Glutamatergic neuron (in vitro differentiated cells): ENCODE results near the gene LIFR. TPM values are rescaled to one million over a fixed set of nuclear protein-coding genes. Genes with fewer than 3 reads are reported as not detected.

Source experiments
- DNase-seq: peaks from one replicate; pipeline ENCODE4 v3.0.0; 2022
- H3K27ac Mint-ChIP-seq: one replicate; pipeline ENCODE4 v1.8.0; 2020; ENCODE audit warnings: mild to moderate bottlenecking, mixed read lengths, inconsistent platforms; ENCODE audit not compliant: unreplicated experiment
- H3K27me3 Mint-ChIP-seq: one replicate; pipeline ENCODE4 v1.8.0; 2020; ENCODE audit warnings: mild to moderate bottlenecking, moderate library complexity, mixed read lengths, inconsistent platforms; ENCODE audit not compliant: unreplicated experiment
- H3K36me3 Mint-ChIP-seq: one replicate; pipeline ENCODE4 v1.8.0; 2020; ENCODE audit warnings: mild to moderate bottlenecking, mixed read lengths, inconsistent platforms; ENCODE audit not compliant: unreplicated experiment
- H3K4me1 Mint-ChIP-seq: one replicate; pipeline ENCODE4 v1.8.0; 2020; ENCODE audit warnings: mild to moderate bottlenecking, low read depth, mixed read lengths, inconsistent platforms; ENCODE audit not compliant: unreplicated experiment
- H3K4me3 Mint-ChIP-seq: one replicate; pipeline ENCODE4 v1.8.0; 2020; ENCODE audit warnings: mild to moderate bottlenecking, mixed read lengths, inconsistent platforms; ENCODE audit not compliant: unreplicated experiment
- H3K9me3 Mint-ChIP-seq: one replicate; pipeline ENCODE4 v1.8.0; 2020; ENCODE audit warnings: mild to moderate bottlenecking, moderate library complexity, mixed read lengths, inconsistent platforms; ENCODE audit not compliant: unreplicated experiment
- total RNA-seq: library from RNA; stranded (reverse); fragmentation: NEBNext Ultra II Directional; extraction: Animal tissue kit (Norgen Biotek cat#: 25700); gene quantifications from one replicate; pipeline ENCODE4 v1.2.1, GENCODE V29; 2021; ENCODE audit not compliant: unreplicated experiment
- TF ChIP-seq, protein P1 (sequence below): fragments of 200-600 bp; sonication (generic); IDR thresholded peaks from one replicate; pipeline ENCODE4 v1.5.0; 2021; ENCODE audit not compliant: partially characterized antibody, unreplicated experiment

Gene LIFR
- total RNA-seq, 1 donor from 2014 or later: 41.6 TPM

DNA sequence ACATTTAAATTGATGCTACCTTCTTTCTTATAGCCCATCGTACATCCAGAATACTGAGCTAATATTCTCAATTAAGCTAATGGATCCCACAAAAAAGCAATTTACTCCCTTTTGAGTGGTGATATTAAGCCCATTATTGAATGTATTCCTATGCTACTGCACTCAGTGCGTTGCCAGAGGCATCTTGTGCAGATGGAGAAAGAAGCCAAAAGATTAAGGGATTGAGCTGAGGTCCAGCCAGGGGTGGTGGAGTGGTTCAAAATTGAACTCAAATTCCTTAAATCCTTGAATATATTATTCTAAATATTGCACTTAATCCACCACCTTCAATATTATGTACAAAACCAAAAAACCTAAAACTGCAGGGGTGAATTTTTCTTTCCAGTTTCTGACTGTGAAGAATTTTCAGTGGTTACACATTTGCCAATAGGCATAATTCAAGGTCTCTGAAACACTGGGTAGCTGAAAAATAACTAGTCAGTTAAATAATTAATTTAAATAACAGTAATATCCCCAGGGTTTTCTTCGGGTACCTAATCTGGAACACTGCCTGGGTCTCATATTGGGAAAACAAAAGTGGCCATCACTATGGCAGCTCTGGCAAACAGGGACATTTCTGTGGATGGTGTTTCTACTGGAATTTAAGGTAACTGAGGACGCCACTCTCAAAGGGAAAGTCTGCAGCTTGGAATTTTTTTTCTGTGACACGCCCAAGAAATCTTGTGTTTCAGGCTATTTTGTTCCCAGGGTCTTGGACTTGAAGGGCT lies 6.2 kb upstream of the LIFR start:
- no peak for DNase-seq
- peaks cover under 1% of the 10 kb centered on the region for H3K9me3 Mint-ChIP-seq
- TF ChIP-seq, protein P1, sequence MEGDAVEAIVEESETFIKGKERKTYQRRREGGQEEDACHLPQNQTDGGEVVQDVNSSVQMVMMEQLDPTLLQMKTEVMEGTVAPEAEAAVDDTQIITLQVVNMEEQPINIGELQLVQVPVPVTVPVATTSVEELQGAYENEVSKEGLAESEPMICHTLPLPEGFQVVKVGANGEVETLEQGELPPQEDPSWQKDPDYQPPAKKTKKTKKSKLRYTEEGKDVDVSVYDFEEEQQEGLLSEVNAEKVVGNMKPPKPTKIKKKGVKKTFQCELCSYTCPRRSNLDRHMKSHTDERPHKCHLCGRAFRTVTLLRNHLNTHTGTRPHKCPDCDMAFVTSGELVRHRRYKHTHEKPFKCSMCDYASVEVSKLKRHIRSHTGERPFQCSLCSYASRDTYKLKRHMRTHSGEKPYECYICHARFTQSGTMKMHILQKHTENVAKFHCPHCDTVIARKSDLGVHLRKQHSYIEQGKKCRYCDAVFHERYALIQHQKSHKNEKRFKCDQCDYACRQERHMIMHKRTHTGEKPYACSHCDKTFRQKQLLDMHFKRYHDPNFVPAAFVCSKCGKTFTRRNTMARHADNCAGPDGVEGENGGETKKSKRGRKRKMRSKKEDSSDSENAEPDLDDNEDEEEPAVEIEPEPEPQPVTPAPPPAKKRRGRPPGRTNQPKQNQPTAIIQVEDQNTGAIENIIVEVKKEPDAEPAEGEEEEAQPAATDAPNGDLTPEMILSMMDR: no peak
- H3K36me3 Mint-ChIP-seq: no peaks in the 10 kb centered on the region
- no peaks in the 10 kb centered on the region for H3K27me3 Mint-ChIP-seq
- H3K27ac Mint-ChIP-seq: peak overlapping the region; percentile 25
- H3K4me1 Mint-ChIP-seq: peaks cover 17% of the 10 kb centered on the region
- H3K4me3 Mint-ChIP-seq: peak overlapping the region; percentile 56

- peaks cover 2% of the 10 kb centered on the region for H3K27me3 Mint-ChIP-seq
- H3K27ac Mint-ChIP-seq: no peak overlapping the region
- peaks cover 9% of the 10 kb centered on the region for H3K9me3 Mint-ChIP-seq
- no peak overlapping the region for H3K4me3 Mint-ChIP-seq
- TF ChIP-seq, protein P1: no peak
- peaks cover 4% of the 10 kb centered on the region for H3K36me3 Mint-ChIP-seq
- no peak for DNase-seq
- H3K4me1 Mint-ChIP-seq: peaks cover 25% of the 10 kb centered on the region
Observed at GRCh38 chr5:38559428-38559827, 3.0 kb upstream of the LIFR start.

GRCh38 chr5:38557792-38558191 lies 1.3 kb upstream of the LIFR start:
- Mint-ChIP-seq H3K9me3 (peaks cover 9% of the 10 kb centered on the region), H3K4me1 (peaks cover 27% of the 10 kb centered on the region), H3K36me3 (peaks cover 4% of the 10 kb centered on the region), H3K27me3 (peaks cover 2% of the 10 kb centered on the region), H3K27ac (peak overlapping the region; percentile 96), H3K4me3 (peak overlapping the region; percentile 95)
- no peak for DNase-seq
- TF ChIP-seq, protein P1: no peak

DNA sequence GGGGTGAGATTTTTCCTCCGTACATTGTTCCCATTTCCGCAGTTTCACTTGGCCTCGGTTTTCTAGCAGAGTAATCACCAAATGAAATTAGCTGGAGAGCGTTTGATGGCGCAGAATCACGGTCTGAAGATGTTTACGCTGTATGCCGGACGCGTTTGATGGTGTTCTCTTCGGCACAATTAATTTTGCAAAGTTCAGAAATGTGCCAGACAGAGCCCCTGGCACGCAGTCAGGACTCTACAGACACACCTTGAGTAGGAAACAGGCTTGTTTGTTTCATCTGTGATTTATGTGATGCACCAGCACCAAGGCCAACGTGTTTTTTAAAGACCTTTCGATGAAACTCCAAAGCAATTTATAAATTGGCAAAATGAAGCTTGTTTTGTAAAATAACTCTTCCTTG lies 863 bp upstream of the LIFR start:
- TF ChIP-seq, protein P1: no peak
- peak overlapping the region; percentile 95 for H3K4me3 Mint-ChIP-seq
- H3K36me3 Mint-ChIP-seq: peaks cover 4% of the 10 kb centered on the region
- peak overlapping the region; percentile 96 for H3K27ac Mint-ChIP-seq
- no peak for DNase-seq
- peaks cover 9% of the 10 kb centered on the region for H3K9me3 Mint-ChIP-seq
- peaks cover 2% of the 10 kb centered on the region for H3K27me3 Mint-ChIP-seq
- peaks cover 25% of the 10 kb centered on the region for H3K4me1 Mint-ChIP-seq

GRCh38 chr5:38556088-38556598 lies 303 bp downstream of the LIFR start:
- no peak overlapping the region for H3K27ac Mint-ChIP-seq

More at GRCh38 chr5:38556088-38556598, 303 bp downstream of the LIFR start:
- Mint-ChIP-seq H3K9me3 (peaks cover 9% of the 10 kb centered on the region), H3K4me1 (peaks cover 18% of the 10 kb centered on the region), H3K27me3 (peaks cover 2% of the 10 kb centered on the region), H3K4me3 (peak overlapping the region; percentile 99), H3K36me3 (peaks cover 4% of the 10 kb centered on the region)
- no peak for DNase-seq
- TF ChIP-seq, protein P1: no peak
